Measurements from ENCODE around the gene RNF112.

- TF ChIP-seq CTCF (IDR thresholded peaks at IDR 0.05): no peak
- TF ChIP-seq POLR2AphosphoS5 (IDR thresholded peaks at IDR 0.05): no peak
- TF ChIP-seq POLR2A (IDR thresholded peaks at IDR 0.05; ENCODE audit: low read depth): no peak
- TF ChIP-seq EP300 (IDR thresholded peaks at IDR 0.05): no peak
Measured at GRCh38 chr17:19409066-19409465, 2.0 kb upstream of the RNF112 start.
